HG02970 (cell line): ENCODE measurements around the gene LRRC63.
"Not testable (repeated sequence)": the region's sequence is repeated elsewhere in the genome, so short reads cannot be mapped to it uniquely, and the experiment has no call there.

Source experiments
- ATAC-seq: cut with Tn5 transposase; IDR thresholded peaks from one replicate; pipeline ENCODE4 v1.9.1; 2021; ENCODE audit warnings: mild to moderate bottlenecking, moderate library complexity, moderate number of reproducible peaks; ENCODE audit not compliant: unreplicated experiment, low FRiP score

LRRC63 gene

DNA sequence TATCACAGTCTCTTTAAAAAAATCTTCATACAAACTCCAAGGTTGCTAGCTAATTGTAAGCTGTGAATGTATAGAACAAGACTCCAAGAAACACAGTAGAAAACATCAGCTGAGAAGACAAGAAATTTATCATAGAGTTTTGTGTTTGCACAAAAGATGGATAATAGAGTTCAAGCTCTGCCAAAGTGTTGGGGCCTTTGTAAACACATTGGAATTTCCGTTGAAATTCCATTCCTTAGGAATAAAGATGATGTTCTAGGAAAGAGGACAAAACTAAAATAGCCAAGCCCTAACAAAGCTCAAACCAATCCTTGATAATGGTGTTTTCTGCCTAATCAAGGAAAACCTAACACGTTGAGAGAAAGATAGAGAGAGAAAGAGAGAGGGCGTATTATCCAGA, 20.6 kb downstream of the LRRC63 start:
- no peak for ATAC-seq

DNA sequence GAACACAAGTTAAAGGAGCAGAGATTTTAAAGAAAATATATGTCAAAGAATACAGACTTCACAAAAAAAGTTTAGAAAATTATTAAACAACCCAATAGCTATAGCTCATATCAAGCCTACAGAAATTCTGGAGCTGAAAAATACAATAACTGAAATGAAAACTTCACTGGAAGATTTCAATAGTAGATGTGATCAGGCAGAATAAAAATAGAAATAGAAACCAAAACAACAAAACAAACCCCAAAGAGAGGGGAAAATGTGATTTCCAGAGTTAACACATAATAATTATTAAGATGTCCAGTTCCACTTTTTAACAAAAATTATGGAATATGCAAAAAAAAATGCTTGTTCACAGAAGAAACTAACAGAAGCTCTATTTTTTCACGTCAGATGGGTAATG, 23.6 kb downstream of the LRRC63 start:
- no peak for ATAC-seq

DNA sequence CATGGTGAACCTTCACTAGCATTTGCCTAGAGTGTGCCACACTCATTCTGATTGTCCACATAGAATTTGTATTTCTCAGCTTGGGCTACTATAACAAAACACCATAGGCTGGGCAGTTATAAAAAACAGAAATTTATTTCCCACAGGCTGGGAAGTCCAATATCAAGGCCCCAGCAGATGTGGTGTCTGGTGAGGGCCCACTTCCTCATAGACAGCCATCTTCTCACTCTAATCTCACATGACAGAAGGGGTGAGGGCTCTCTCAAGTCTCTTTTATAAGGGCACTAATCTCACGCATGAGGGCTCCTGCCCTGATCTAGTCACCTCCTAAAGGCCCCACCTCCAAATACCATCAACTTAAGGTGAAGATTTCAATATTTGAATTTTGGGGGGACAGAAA, 53.6 kb downstream of the LRRC63 start:
- no peak for ATAC-seq

DNA sequence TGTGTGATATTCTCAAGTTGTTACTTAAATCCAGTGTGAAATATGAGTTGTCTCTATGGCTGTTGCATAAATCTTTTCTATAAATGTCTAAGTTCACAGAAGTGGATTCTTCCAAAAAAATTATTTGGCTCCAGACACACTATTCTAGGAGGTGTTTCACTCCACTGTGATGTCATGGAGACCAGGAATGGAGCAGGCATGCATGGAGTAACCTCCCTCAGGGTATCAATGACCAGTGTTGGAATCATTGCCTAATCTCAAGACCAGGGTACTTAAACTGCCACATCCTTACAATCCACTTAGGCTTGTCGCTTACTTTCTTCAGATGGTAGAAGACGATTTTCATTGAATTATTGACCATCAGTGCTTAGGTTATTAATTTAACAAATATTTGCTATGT, 55.4 kb downstream of the LRRC63 start:
- no peak for ATAC-seq

DNA sequence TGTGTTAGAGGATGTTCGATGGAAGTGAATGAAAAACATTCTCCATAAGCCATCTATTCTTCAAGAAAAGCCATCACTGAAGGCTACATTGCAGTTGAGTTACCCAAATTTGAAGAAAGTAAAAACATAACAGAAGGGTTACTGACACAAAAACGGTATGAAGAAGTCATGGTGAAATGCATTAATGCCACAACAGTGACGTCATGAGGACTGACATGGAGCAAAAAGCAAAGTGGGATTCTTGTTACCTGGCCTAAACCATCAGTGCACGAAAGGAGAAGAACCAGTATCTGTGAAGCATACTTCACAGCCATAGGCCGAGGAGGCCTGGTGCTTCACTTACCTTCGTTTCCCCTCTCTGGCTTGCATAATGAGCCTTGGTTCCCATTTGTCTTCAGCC, 58.7 kb downstream of the LRRC63 start:
- no peak for ATAC-seq

DNA sequence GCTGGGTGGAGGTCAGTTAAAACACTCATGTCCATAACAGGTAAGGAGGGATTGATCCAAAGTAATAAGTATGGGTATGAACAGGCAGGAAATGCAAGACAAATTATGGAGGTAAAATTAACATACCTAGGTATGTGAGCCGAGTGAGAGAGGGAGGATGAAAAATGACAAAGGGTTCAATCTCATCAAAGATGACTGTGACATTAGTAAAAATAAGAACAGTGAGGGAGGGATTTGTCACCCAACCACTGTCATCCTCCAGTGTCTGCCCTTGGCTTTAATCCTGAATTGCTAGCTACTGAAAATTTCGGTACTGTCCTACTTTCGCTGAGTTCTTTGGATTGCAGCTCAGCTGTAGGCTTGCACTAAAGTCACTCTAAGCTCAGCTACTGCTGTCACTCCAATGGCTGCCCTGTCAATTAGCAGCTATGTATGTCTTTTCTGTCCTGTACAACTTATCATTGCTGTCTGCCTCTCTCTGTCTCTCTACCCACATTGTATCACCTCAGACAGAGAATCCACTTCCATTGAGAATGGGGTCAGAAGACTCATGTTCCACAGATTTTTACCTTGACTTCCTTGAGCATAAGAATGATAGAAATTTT, 62.5 kb downstream of the LRRC63 start:
- ATAC-seq, result no peak

DNA sequence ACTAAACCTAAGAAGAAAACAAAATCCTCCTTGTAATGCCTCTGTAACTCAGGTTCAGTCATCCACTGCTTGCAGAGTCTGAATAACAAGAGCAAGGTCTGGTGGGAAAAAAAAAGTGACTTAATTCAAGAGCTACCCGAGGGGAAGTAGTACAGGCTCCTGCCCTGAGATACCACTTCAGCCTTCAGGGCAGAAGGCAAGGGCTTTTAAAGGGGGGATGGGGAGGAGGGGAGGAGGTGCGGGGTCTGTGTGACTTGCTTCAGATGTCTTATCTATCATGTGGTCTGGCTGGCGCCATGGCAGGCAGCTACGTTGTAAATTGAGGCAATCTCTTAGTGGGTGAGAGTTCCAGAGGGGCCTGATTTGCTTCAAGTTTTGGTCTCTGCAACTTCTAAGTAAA, 66.7 kb downstream of the LRRC63 start:
- ATAC-seq, result no peak

DNA sequence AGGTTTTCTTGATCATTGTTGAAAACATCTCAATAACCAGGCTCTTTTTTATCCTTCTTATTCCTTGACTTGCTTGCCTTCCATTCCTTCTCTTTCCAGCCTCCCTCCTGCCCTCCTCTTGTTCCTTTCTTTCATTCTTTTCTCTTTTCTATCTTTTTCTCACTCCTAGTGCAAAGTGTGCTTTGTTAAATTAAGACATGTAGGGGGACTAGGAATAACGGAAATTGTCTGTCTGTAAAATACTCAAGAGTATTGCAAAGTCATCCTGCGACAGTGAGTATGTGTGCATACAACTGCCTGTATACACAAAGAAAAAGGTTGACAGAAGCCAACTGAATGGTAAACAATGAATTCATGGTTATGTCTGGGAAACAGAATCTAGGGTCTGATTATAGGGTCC, 70.1 kb downstream of the LRRC63 start:
- no peak for ATAC-seq

DNA sequence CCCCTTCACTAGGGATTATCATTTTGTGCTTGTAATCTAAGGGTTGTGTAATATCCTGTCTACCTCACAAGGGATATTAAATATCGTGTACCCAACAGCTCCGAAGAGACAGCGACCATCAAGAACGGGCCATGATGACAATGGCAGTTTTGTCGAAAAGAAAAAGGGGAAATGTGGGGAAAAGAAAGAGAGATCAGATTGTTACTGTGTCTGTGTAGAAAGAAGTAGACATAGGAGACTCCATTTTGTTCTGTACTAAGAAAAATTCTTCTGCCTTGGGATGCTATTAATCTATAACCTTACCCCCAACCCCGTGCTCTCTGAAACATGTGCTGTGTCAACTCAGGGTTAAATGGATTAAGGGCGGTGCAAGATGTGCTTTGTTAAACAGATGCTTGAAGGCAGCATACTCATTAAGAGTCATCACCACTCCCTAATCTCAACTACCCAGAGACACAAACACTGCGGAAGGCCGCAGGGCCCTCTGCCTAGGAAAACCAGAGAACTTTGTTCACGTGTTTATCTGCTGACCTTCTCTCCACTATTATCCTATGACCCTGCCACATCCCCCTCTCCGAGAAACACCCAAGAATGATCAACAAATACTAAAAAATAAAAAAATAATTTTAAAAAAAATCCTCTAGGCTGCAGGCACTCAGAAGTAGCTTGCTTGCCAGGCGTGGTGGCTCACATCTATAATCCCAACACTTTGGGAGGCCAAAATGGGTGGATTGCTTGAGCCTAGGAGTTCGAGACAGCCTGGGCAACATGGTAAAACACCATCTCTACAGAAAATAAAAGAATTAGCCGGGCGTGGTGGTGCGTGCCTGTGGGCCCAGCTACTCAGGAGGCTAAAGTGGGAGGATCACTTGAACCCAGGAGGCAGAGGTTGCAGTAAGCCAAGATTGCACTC, 72.4 kb downstream of the LRRC63 start:
- ATAC-seq, result not testable (repeated sequence)

DNA sequence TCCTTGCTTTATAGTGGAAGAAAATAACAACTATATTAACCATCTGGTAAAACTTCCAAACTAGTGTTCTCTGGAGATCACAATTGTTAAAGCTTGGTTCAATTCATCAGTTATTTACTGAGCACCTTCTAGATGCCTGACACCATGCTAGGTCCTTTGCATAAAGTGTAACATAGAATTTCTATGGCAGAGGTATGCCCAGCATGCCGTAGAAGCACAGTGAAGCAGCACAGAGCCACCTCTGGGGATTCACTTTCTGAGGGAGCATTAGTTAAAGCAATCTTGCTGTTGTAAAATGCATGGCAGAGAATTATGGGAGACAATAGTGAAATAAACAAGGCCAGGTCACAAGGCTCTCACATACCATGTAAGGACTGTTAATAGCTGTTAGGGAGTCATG, 75.2 kb downstream of the LRRC63 start:
- ATAC-seq, result no peak

DNA sequence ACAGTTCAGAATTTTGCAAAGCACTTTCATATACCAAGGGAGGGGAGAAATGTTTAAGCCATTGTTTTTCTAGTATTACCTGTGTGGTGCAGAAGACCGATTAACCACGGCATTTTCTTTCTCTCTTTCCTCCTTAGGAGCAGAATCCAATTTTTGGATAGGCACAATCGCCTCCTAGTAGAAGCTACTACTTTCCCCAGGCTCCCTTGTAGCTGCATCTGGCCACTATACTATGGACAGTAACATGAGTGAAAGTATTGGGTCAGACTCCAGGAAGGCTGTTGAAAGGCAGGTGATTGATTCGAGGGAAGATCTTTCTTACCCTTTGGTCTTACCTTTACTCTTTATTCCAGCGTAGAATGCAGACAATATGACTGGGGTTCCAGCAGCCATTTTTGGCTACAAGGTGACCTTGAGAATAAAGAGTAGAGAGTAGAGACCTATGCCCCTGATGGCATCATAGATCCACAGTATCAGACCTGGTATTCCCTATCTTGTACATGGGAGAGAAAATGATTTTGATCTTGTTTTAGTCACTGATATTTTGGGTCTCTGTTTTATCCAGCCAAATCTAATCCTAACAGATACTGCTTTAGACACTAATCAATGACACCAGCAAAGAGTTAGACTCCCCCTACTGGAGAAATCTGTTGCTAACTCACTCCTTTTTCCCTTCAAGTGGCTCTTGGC, 77.0 kb downstream of the LRRC63 start:
- ATAC-seq, result no peak

DNA sequence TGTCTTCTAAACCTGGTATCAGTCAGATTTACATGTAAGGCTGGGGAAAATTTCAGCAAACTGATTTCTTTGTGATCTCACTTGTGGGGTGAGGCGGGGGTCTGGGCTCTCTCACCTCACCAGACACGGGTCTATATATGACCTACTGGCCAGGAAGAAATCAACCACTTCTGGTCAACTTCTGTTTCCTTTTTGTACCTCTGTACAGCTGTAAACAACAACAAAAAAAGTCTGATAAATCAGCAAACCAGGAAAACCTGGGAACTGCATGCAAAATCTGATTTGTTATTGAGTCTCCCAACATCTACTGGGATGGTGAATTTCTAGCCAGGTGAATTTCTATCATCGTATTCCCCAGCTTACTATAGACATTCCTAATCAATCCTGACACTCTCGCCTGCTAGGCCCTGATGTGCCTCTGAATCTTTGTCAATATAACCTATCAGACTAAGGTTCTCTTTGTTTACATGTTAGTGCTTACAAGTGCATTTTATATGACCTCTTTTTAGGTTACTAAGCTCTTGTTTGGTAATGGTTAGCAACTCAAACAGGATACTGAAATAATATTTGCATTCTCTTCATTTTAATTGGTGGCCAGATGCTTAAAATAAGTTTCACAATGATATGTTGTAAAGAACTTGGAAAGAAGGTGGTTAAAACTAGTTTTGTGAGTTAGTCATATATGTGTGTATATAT, 77.7 kb downstream of the LRRC63 start:
- no peak for ATAC-seq

DNA sequence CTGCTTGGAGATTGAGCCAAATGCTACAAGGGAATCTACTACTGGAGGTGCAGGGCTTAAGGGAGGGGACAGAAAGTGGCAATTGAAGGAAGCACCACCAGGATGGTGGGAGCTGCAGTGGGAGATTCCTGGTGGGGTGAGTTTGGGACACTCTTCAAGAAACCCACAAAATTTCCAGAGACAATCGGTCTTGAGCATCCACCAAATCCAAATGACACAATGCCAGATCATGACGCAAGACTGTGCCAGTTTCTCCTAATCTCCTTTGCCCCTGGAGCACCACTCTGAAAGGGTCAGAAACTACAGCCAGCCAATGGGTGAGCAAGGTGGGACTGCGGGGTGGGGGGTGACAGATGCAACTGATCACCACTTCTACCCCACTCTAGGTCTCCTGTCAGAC, 78.7 kb downstream of the LRRC63 start:
- no peak for ATAC-seq

DNA sequence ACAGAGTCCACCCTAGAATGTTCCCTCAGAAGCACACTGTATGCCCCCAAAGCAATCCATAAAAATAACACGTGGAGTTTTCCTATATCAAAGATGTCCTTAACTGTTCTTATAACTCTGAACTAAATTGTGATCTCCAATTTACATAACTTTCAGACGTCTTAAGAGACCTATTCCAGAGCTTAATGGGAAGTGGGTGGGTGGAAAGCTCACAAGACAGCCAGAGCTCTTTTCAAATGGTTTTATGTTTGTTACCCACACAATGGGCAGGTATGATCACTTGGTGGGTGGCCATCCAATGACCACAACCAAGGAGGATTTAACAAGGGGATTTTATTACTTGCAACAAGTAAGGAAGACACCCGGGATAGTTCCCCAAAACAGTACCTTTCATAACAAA, 81.7 kb downstream of the LRRC63 start:
- no peak for ATAC-seq

DNA sequence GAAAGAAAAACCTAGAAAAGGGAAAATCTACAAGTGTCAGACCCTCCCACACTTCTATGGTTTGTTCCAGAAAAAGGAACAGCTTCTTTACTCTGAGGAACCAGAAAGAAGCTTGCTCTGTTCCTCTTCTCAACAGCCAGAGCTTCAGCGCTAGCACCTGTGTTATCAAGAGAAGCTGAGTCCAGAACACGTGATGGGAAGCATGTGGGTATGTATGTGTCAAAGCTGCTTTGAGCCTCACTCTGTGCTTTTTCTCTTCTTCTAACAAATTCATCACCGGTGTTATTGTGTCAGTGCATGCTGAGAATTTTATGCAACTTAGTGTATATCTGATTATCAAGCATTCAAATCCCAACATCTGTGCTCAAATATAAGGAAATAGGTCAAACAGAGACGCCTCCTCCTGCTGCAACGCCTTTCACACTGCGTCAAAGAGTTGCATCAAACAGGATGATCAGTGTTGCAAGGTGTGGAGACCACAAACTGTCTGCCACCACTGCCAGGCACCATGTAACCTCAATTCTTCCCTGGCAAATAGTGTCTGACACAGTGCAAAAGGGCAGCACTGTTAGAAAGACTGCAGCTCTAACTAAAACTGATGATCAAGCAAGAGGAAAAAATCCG, 83.9 kb downstream of the LRRC63 start:
- ATAC-seq, result no peak

DNA sequence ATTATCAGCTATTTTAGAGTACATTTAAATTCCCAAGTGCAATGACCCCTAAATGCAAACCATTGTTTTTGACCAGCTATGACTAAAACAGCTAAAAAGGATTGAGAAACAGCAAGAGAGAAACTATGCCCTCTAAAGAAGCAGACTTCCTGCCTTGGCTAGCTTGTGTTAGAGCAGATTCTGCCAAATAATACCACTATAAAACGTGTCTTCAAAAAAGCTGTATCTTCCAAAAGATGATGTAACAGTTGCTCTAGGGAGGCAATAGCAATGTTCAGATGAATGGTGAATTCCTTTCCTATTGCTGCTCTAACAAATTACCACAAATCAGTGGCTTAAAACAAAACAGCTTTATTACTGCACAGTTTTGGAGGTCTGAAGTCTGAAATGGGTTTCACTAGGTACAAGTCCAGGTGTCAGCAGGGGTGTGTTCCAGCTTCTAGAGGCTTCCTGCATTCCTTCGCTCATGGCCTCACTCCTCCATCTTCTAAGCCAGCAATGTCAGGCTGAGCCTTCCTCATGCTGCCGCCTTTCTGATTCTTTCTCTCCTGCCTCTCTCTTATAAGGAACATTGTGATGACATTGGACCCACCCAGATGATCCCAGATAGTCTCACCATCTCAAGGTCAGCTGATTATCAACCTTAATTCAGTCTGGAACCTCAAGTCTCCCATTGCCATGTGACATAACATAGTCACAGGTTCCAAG, 84.5 kb downstream of the LRRC63 start:
- no peak for ATAC-seq

DNA sequence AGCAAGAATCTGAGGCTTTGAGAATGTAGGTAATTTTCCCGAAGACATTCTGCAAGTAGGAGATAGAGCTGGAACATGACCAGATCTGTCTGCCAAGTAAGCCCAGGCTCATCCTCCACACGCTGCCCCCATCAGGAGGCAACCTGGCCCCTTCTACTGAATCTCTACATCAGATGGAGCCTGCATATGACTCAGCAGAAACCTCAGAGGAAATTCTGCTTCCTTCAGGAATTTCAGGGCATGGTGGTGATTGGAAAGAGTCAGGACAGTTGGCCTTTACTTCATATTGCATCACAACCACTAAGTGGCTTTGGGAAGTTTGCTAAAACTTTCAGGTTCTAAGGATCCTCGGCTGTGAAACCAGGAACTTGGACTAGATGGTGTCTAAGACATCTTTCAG, 85.2 kb downstream of the LRRC63 start:
- no peak for ATAC-seq

DNA sequence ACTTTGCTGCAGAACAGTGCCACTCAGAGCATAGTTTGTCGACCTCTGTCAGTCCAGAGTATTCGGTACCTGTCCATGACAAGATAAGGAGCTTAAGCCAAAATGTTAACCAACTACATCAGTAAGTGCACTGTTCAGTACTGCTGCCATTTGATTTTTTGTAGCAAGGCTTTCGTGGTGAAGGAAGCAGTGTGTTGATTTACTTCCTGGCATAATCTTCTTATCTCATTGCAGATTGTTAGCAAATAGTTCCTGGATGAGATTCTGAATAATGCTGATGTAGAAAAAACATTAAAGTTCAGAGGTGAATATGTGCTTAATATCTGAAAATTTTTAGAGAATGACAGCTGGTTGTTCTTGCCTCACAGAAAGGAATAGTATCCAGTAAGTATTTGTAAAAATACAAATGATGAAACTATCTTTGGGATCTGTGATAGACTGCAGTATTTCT, 85.7 kb downstream of the LRRC63 start:
- ATAC-seq, result no peak

DNA sequence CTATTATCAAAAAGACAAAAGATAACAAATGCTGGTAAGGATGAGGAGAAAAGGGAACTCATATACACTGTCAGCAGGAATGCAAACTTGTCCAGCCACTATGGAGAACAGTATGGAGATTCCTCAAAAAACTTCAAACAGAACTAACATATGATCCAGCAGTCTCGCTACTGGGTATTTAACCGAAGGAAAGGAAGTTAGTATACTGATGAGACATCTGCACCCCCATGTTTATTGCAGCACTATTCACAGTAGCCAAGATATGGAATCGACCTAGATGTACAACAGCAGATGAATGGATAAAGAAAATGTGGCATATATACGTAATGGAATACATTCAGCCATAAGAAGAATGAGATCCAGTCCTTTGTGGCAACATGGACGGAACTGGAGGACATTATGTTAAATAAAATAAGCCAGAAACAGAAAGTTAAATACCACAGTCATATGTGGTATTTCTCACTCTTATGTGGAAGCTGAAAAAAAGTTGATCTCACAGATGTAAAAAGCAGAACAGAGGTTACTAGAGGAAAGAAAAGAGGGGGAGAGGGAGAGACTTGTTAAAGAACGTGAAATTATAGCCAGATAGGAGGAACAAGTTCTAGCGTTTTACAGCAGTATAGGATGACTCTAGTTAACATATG, 92.1 kb downstream of the LRRC63 start:
- ATAC-seq, result no peak
